ENCODE results near the gene RAD51B. TPM values are rescaled to one million over a fixed set of nuclear protein-coding genes. Genes with fewer than 3 reads are reported as not detected.

Gene RAD51B
- total RNA-seq, 1 experiment from 2014 or later, result 20.0 TPM

- no peaks in the 10 kb centered on the region for H4K20me1 ChIP-seq (ENCODE audit: insufficient read depth)
- no peak overlapping the region for H2AFZ ChIP-seq (ENCODE audit: low read depth, low read length, poor library complexity, severe bottlenecking)
- H3K4me3 ChIP-seq (replicated peaks in 1 of 2; ENCODE audit: low read depth in 1 of 2, low read length in 2 of 2), result no peak overlapping the region
- H3K9me3 ChIP-seq (ENCODE audit: control insufficient read depth in 1 of 2, insufficient read depth in 1 of 2, low read depth in 1 of 2, low read length in 2 of 2), result peaks cover 0 to 4% of the 10 kb centered on the region in 2 experiments; a peak in 1 of 4 replicates
- H3K4me1 ChIP-seq (ENCODE audit: control insufficient read depth in 1 of 2, insufficient read depth in 2 of 2, low read length in 2 of 2), result no peaks in the 10 kb centered on the region; a peak in 1 of 4 replicates
- CTCF ChIA-PET, result no interaction called here
- H3K79me2 ChIP-seq (ENCODE audit: insufficient read depth, low read length), result no peaks in the 10 kb centered on the region
- no peak for DNase-seq (ENCODE audit: low read depth, low spot score)
- TF ChIP-seq REST (IDR thresholded peaks at IDR 0.05; ENCODE audit: low read depth) (no peak), EZH2 (IDR thresholded peaks at IDR 0.05) (no peak), EZH2phosphoT487 (IDR thresholded peaks at IDR 0.05; ENCODE audit: borderline replicate concordance) (no peak), SP1 (IDR thresholded peaks at IDR 0.05; ENCODE audit: low read depth) (no peak)
- intact Hi-C loops (cut with micrococcal nuclease), result no loop called here
- no peaks in the 10 kb centered on the region for H3K9me2 ChIP-seq (ENCODE audit: insufficient read depth)
- H3K27me3 ChIP-seq (ENCODE audit: insufficient read depth, low read length), result no peaks in the 10 kb centered on the region
- no peaks in the 10 kb centered on the region for H3K36me3 ChIP-seq (ENCODE audit: control insufficient read depth in 1 of 2, insufficient read depth in 2 of 2, low read length in 2 of 2)
- RAD21 ChIA-PET (ENCODE audit: low non-redundant PET in 1 of 2, low total read pairs in 2 of 2, uncharacterized antibody in 2 of 2, unreplicated experiment in 2 of 2), result no interaction called here
- no peak overlapping the region for H3K4me2 ChIP-seq (ENCODE audit: low read length)
- BruUV-seq (replicated peaks), result no TSS peak
- no peak overlapping the region for H3K27ac ChIP-seq (ENCODE audit: low read depth, low read length)
- POLR2A ChIA-PET, result no interaction called here
- H3K9ac ChIP-seq (ENCODE audit: low read length), result no peak overlapping the region
- ATAC-seq, result peak; percentile 20; the same call in 1 of the 2 replicates
Measured at GRCh38 chr14:68736471-68736871, 916.9 kb downstream of the RAD51B start.

- H2AFZ ChIP-seq (ENCODE audit: low read depth, low read length, poor library complexity, severe bottlenecking), result no peak overlapping the region
- no peak overlapping the region for H3K4me2 ChIP-seq (ENCODE audit: low read length)
- DNase-seq (ENCODE audit: low read depth, low spot score) (no peak), ATAC-seq (no peak)
- BruUV-seq (replicated peaks), result no TSS peak
- peaks cover 0 to 4% of the 10 kb centered on the region in 2 experiments; a peak in 1 of 4 replicates for H3K9me3 ChIP-seq (ENCODE audit: control insufficient read depth in 1 of 2, insufficient read depth in 1 of 2, low read depth in 1 of 2, low read length in 2 of 2)
- H3K36me3 ChIP-seq (ENCODE audit: control insufficient read depth in 1 of 2, insufficient read depth in 2 of 2, low read length in 2 of 2), result no peaks in the 10 kb centered on the region
- intact Hi-C loops (cut with micrococcal nuclease), result no loop called here
- H4K20me1 ChIP-seq (ENCODE audit: insufficient read depth), result no peaks in the 10 kb centered on the region
- H3K27me3 ChIP-seq (ENCODE audit: insufficient read depth, low read length), result no peaks in the 10 kb centered on the region
- TF ChIP-seq CBX3 (IDR thresholded peaks at IDR 0.05; ENCODE audit: low read depth) (no peak), YY1 (IDR thresholded peaks at IDR 0.05; ENCODE audit: extremely low read depth, insufficient replicate concordance, low read depth, low read length) (no peak), MAX (IDR thresholded peaks at IDR 0.05) (no peak), EZH2 (IDR thresholded peaks at IDR 0.05) (no peak), SRF (IDR thresholded peaks at IDR 0.05; ENCODE audit: low read depth) (no peak), EGR1 (IDR thresholded peaks at IDR 0.05; ENCODE audit: low read depth) (no peak), POLR2A (IDR thresholded peaks at IDR 0.05; ENCODE audit: borderline replicate concordance, extremely low read depth, insufficient read depth, insufficient read length) (no peak)
- no peak overlapping the region for H3K9ac ChIP-seq (ENCODE audit: low read length)
- ChIA-PET POLR2A (no interaction called here), RAD21 (ENCODE audit: low non-redundant PET in 1 of 2, low total read pairs in 2 of 2, uncharacterized antibody in 2 of 2, unreplicated experiment in 2 of 2) (no interaction called here), CTCF (no interaction called here)
- H3K4me3 ChIP-seq (replicated peaks in 1 of 2; ENCODE audit: low read depth in 1 of 2, low read length in 2 of 2), result no peak overlapping the region
- no peak overlapping the region for H3K27ac ChIP-seq (ENCODE audit: low read depth, low read length)
- H3K9me2 ChIP-seq (ENCODE audit: insufficient read depth), result no peaks in the 10 kb centered on the region
- H3K4me1 ChIP-seq (ENCODE audit: control insufficient read depth in 1 of 2, insufficient read depth in 2 of 2, low read length in 2 of 2), result no peaks in the 10 kb centered on the region; a peak in 1 of 4 replicates
- no peaks in the 10 kb centered on the region for H3K79me2 ChIP-seq (ENCODE audit: insufficient read depth, low read length)
Measured at GRCh38 chr14:68737086-68737485, 917.5 kb downstream of the RAD51B start.

Measured in HCT116 (cell line).